Measurements from ENCODE around the gene SPRYD7. TPM values are rescaled to one million over a fixed set of nuclear protein-coding genes. Genes with fewer than 3 reads are reported as not detected.

Gene SPRYD7
- total and polyA plus RNA-seq, 2 experiments from 2014 or later: 9.0 to 16.6 TPM

DNA sequence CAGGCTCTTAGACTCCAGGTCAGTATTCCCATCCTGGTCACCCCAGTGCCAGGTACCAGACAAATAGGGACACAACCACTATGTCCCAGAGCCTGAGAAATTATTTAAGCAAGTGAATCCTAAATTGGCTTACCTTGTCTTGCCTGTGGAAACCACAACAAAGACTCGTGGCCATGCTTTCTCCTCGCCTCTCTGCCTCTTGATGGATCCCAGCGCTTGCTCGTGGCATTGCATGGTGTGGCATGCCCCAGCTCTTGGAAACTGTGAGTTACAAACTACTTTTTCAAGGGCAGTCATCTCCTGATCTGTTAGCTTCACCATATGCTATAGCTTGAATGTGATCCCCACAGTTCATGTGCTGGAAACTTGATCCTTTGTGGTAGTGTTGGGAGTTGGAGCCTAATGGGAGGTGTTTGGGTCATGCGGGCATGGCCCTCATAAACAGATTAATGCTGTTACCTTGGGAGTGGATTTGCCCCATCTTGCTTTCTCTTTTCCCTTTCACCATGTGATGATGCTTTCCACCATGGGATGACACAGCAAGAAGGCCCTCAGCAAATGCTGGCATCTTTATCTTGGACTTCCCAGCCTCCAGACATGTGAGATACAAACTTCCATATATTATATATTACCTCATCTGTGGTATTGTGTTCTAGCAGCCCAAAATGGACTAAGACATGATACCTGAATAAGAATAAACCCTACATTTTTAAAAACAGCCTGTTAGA, 31.2 kb downstream of the SPRYD7 start:
- no peak for DNase-seq
- H3K27me3 ChIP-seq (replicated peaks; ENCODE audit: insufficient read depth): no peaks in the 10 kb centered on the region
- no peaks in the 10 kb centered on the region for H4K20me1 ChIP-seq (ENCODE audit: insufficient read depth)
- H3K4me3 ChIP-seq: no peak overlapping the region
- TF ChIP-seq EZH2 (IDR thresholded peaks at IDR 0.05; ENCODE audit: insufficient read depth, poor library complexity, severe bottlenecking) (no peak), EZH2phosphoT487 (IDR thresholded peaks at IDR 0.05; ENCODE audit: insufficient read depth, low read depth) (no peak)
- WGBS, 2 experiments (ENCODE audit: low coverage in 1 of 2, low lambda C conversion rate in 2 of 2, missing lambda C conversion rate in 2 of 2): 84 to 91% methylated on average over 5 of the region's 5 CpGs
- no peaks in the 10 kb centered on the region for H3F3A ChIP-seq (ENCODE audit: insufficient read depth)
- H2AFZ ChIP-seq: no peak overlapping the region
- no peak overlapping the region for H3K9ac ChIP-seq
- H3K27ac ChIP-seq: no peak overlapping the region
- H3K9me3 ChIP-seq (ENCODE audit: low read depth): no peaks in the 10 kb centered on the region
- in situ Hi-C loops (cut with MboI): no loop called here
- H3K4me2 ChIP-seq (ENCODE audit: unreplicated experiment): no peak overlapping the region
- H3K79me2 ChIP-seq (ENCODE audit: insufficient read depth): no peaks in the 10 kb centered on the region
- H3K4me1 ChIP-seq (ENCODE audit: insufficient read depth): no peaks in the 10 kb centered on the region
- no peaks in the 10 kb centered on the region for H3K36me3 ChIP-seq (ENCODE audit: low read depth)
- no peaks in the 10 kb centered on the region for H3K9me2 ChIP-seq (ENCODE audit: insufficient read depth)

DNA sequence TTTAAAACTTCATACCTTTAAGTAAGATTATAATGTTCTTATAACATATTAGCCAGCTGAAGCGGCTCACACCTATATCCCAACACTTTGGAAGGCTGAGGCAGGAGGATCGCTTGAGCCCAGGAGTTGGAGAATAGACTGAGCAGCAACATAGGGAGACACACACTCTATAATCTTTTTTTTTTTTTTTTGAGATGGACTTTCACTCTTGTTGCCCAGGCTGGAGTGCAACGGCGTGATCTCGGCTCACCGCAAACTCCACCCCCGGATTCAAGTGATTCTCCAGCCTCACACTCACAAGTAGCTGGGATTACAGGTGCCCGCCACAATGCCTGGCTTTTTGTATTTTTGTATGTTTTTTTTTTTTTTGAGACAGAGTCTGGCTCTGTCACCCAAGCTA, 37.3 kb downstream of the SPRYD7 start:
- Histone ChIP-seq H3K9me2 (ENCODE audit: insufficient read depth) (no peaks in the 10 kb centered on the region), H3K9ac (no peak overlapping the region), H3K4me1 (ENCODE audit: insufficient read depth) (no peaks in the 10 kb centered on the region), H3K9me3 (ENCODE audit: low read depth) (no peaks in the 10 kb centered on the region), H3K4me2 (ENCODE audit: unreplicated experiment) (no peak overlapping the region), H3K27ac (no peak overlapping the region), H3K4me3 (no peak overlapping the region), H3F3A (ENCODE audit: insufficient read depth) (no peaks in the 10 kb centered on the region), H4K20me1 (ENCODE audit: insufficient read depth) (no peaks in the 10 kb centered on the region), H3K36me3 (ENCODE audit: low read depth) (no peaks in the 10 kb centered on the region), H2AFZ (no peak overlapping the region), H3K27me3 (replicated peaks; ENCODE audit: insufficient read depth) (no peaks in the 10 kb centered on the region), H3K79me2 (ENCODE audit: insufficient read depth) (no peaks in the 10 kb centered on the region)
- DNase-seq: no peak
- 88 to 96% methylated on average over 8 of the region's 8 CpGs for WGBS, 2 experiments (ENCODE audit: low coverage in 1 of 2, low lambda C conversion rate in 2 of 2, missing lambda C conversion rate in 2 of 2)
- TF ChIP-seq EZH2phosphoT487 (IDR thresholded peaks at IDR 0.05; ENCODE audit: insufficient read depth, low read depth) (no peak), EZH2 (IDR thresholded peaks at IDR 0.05; ENCODE audit: insufficient read depth, poor library complexity, severe bottlenecking) (no peak)
- in situ Hi-C loops (cut with MboI): no loop called here

DNA sequence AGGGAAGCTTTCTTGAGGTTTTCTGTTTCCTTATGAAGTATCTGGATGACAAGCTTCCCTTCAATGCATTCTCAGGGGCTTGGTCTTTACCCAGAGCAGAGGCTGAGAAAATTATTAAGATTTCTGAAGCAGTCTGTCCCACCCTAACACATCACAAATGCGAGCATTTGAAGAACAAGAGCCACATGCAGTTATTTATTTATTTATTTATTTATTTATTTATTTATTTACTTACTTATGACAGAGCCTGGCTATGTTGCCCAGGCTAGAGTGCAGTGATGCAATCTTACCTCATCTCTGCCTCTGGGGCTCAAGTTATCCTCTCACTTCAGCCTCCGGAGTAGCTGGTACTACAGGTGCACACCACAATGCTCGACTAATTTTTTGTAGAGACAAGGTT, 38.4 kb downstream of the SPRYD7 start:
- H3K36me3 ChIP-seq (ENCODE audit: low read depth): no peaks in the 10 kb centered on the region
- H2AFZ ChIP-seq: no peak overlapping the region
- 51 to 53% methylated on average over 3 of the region's 3 CpGs for WGBS, 2 experiments (ENCODE audit: low coverage in 1 of 2, low lambda C conversion rate in 2 of 2, missing lambda C conversion rate in 2 of 2)
- no peaks in the 10 kb centered on the region for H3K79me2 ChIP-seq (ENCODE audit: insufficient read depth)
- no peaks in the 10 kb centered on the region for H3K27me3 ChIP-seq (replicated peaks; ENCODE audit: insufficient read depth)
- no peak overlapping the region for H3K9ac ChIP-seq
- H3F3A ChIP-seq (ENCODE audit: insufficient read depth): no peaks in the 10 kb centered on the region
- no peak overlapping the region for H3K4me3 ChIP-seq
- H3K9me3 ChIP-seq (ENCODE audit: low read depth): no peaks in the 10 kb centered on the region
- H3K9me2 ChIP-seq (ENCODE audit: insufficient read depth): no peaks in the 10 kb centered on the region
- no peaks in the 10 kb centered on the region for H4K20me1 ChIP-seq (ENCODE audit: insufficient read depth)
- TF ChIP-seq EZH2 (IDR thresholded peaks at IDR 0.05; ENCODE audit: insufficient read depth, poor library complexity, severe bottlenecking) (no peak), EZH2phosphoT487 (IDR thresholded peaks at IDR 0.05; ENCODE audit: insufficient read depth, low read depth) (no peak)
- in situ Hi-C loops (cut with MboI): no loop called here
- H3K4me1 ChIP-seq (ENCODE audit: insufficient read depth): no peaks in the 10 kb centered on the region
- DNase-seq: no peak
- no peak overlapping the region for H3K27ac ChIP-seq
- H3K4me2 ChIP-seq (ENCODE audit: unreplicated experiment): no peak overlapping the region

DNA sequence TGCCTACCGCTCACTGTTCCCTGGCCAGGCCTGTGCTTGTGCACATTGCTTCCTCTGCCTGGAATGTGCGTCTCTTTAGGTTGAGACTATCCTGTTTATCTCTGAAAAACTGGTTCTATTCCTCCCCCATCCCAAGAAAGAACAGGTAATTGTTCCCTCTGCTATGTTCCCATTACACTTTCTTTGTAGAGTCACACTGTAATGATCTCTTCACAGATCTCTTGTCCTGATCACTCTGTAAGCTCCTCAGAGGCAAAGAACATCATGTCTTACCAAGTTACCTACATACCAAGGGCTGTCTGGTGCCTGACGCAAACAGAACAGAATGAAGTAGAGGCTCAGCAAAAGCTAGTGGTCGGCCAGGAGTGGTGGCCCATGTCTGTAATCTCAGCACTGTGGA, 40.3 kb downstream of the SPRYD7 start:
- no peaks in the 10 kb centered on the region for H3K36me3 ChIP-seq (ENCODE audit: low read depth)
- H3K27ac ChIP-seq: no peak overlapping the region
- H3F3A ChIP-seq (ENCODE audit: insufficient read depth): no peaks in the 10 kb centered on the region
- no peak overlapping the region for H3K4me3 ChIP-seq
- H3K4me1 ChIP-seq (ENCODE audit: insufficient read depth): no peaks in the 10 kb centered on the region
- DNase-seq: no peak
- no peaks in the 10 kb centered on the region for H3K9me3 ChIP-seq (ENCODE audit: low read depth)
- H3K27me3 ChIP-seq (replicated peaks; ENCODE audit: insufficient read depth): no peaks in the 10 kb centered on the region
- TF ChIP-seq EZH2 (IDR thresholded peaks at IDR 0.05; ENCODE audit: insufficient read depth, poor library complexity, severe bottlenecking) (no peak), EZH2phosphoT487 (IDR thresholded peaks at IDR 0.05; ENCODE audit: insufficient read depth, low read depth) (no peak)
- H3K9me2 ChIP-seq (ENCODE audit: insufficient read depth): no peaks in the 10 kb centered on the region
- no peak overlapping the region for H3K4me2 ChIP-seq (ENCODE audit: unreplicated experiment)
- H4K20me1 ChIP-seq (ENCODE audit: insufficient read depth): no peaks in the 10 kb centered on the region
- in situ Hi-C loops (cut with MboI): no loop called here
- H2AFZ ChIP-seq: no peak overlapping the region
- WGBS, 2 experiments (ENCODE audit: low coverage in 1 of 2, low lambda C conversion rate in 2 of 2, missing lambda C conversion rate in 2 of 2): 86 to 88% methylated on average over 4 of the region's 4 CpGs
- no peaks in the 10 kb centered on the region for H3K79me2 ChIP-seq (ENCODE audit: insufficient read depth)
- H3K9ac ChIP-seq: no peak overlapping the region
